ENCODE results near the gene ENTPD8. TPM values are rescaled to one million over a fixed set of nuclear protein-coding genes. Genes with fewer than 3 reads are reported as not detected.

Gene ENTPD8
- total RNA-seq, 2 experiments from 2014 or later = not detected

GRCh38 chr9:137486141-137486490, 45.0 kb upstream of the ENTPD8 start:
- Histone ChIP-seq H3K9me3 (ENCODE audit: control insufficient read depth in 1 of 2, insufficient read depth in 1 of 2, low read length in 2 of 2) (no peaks in the 10 kb centered on the region), H3K36me3 (ENCODE audit: insufficient read depth, low read length) (no peaks in the 10 kb centered on the region), H3K4me1 (ENCODE audit: insufficient read depth, low read length) (no peaks in the 10 kb centered on the region), H3K27ac (ENCODE audit: low read depth in 1 of 2, low read length in 2 of 2) (no peak overlapping the region), H3K27me3 (ENCODE audit: control insufficient read depth in 1 of 2, insufficient read depth in 2 of 2, low read length in 2 of 2) (no peaks in the 10 kb centered on the region), H3K4me3 (ENCODE audit: low read length) (no peak overlapping the region)
- DNase-seq = no peak
- no peak for ATAC-seq (ENCODE audit: poor library complexity)
- CTCF ChIA-PET = no interaction called here
- H3K36me3 Mint-ChIP-seq (ENCODE audit: low read depth) = no peaks in the 10 kb centered on the region
- no peak for TF ChIP-seq CTCF (IDR thresholded peaks at IDR 0.05)
- H3K4me1 Mint-ChIP-seq (ENCODE audit: low read depth) = peaks cover 10% of the 10 kb centered on the region
- H3K4me3 Mint-ChIP-seq = no peak overlapping the region
- no peak overlapping the region for H3K27ac Mint-ChIP-seq
- no peaks in the 10 kb centered on the region for H3K27me3 Mint-ChIP-seq
- POLR2A ChIA-PET = interaction anchor here (0.6 kb wide), 1 partner anchor 1525 kb away, joined by 3 read pairs; the partner anchor contains the start of gene UBAC1
- intact Hi-C loops (cut with DNase I, micrococcal nuclease) = no loop called here
- H3K9me3 Mint-ChIP-seq = no peaks in the 10 kb centered on the region

DNA sequence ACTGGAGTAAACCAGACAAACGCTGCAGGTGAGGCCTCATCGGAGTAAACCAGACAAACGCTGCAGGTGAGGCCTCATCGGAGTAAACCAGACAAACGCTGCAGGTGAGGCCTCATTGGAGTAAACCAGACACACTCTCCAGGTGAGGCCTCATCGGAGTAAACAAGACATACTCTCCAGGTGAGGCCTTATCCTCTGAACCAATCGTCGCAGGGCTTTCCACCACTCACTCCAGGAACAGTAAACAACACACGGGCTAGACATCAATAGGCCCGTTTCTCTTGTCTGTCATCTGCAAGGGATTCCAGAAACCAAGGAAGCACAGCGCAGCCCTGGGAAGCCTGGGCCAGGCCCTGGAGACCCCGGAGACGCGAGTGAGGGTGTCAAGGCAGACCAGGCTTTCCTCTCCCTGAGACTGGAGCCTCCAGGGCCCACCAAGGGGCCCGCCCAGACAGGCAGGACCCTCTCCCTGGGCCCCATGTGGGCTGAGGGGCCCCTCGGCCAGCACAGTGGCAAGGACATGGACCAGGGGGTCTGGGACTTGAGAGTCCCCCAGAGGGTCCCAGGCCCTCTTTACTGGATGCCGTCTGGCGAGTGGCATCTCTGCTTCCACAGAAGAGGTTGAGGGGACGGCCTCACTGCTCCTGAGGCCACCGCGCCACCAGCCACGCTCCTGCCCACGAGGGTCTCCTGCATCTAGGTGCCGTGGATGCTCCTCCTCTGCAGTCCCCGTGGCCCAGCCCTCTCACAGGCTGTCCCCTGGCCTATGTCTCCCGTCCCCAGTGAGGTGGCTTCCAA, 44.4 kb upstream of the ENTPD8 start:
- no peaks in the 10 kb centered on the region for H3K9me3 ChIP-seq (ENCODE audit: control insufficient read depth in 1 of 2, insufficient read depth in 1 of 2, low read length in 2 of 2)
- intact Hi-C loops (cut with DNase I, micrococcal nuclease) = no loop called here
- ATAC-seq (ENCODE audit: poor library complexity) (no peak), DNase-seq (no peak)
- POLR2A ChIA-PET = no interaction called here
- H3K27ac Mint-ChIP-seq = no peak overlapping the region
- no peak for TF ChIP-seq CTCF (IDR thresholded peaks at IDR 0.05)
- no peak overlapping the region for H3K27ac ChIP-seq (ENCODE audit: low read depth in 1 of 2, low read length in 2 of 2)
- CTCF ChIA-PET = no interaction called here
- no peak overlapping the region for H3K4me3 ChIP-seq (ENCODE audit: low read length)
- no peaks in the 10 kb centered on the region for H3K9me3 Mint-ChIP-seq
- H3K36me3 Mint-ChIP-seq (ENCODE audit: low read depth) = no peaks in the 10 kb centered on the region
- H3K27me3 ChIP-seq (ENCODE audit: control insufficient read depth in 1 of 2, insufficient read depth in 2 of 2, low read length in 2 of 2) = no peaks in the 10 kb centered on the region
- H3K27me3 Mint-ChIP-seq = no peaks in the 10 kb centered on the region
- H3K36me3 ChIP-seq (ENCODE audit: insufficient read depth, low read length) = no peaks in the 10 kb centered on the region
- no peak overlapping the region for H3K4me3 Mint-ChIP-seq
- peaks cover 10% of the 10 kb centered on the region for H3K4me1 Mint-ChIP-seq (ENCODE audit: low read depth)
- no peaks in the 10 kb centered on the region for H3K4me1 ChIP-seq (ENCODE audit: insufficient read depth, low read length)

DNA sequence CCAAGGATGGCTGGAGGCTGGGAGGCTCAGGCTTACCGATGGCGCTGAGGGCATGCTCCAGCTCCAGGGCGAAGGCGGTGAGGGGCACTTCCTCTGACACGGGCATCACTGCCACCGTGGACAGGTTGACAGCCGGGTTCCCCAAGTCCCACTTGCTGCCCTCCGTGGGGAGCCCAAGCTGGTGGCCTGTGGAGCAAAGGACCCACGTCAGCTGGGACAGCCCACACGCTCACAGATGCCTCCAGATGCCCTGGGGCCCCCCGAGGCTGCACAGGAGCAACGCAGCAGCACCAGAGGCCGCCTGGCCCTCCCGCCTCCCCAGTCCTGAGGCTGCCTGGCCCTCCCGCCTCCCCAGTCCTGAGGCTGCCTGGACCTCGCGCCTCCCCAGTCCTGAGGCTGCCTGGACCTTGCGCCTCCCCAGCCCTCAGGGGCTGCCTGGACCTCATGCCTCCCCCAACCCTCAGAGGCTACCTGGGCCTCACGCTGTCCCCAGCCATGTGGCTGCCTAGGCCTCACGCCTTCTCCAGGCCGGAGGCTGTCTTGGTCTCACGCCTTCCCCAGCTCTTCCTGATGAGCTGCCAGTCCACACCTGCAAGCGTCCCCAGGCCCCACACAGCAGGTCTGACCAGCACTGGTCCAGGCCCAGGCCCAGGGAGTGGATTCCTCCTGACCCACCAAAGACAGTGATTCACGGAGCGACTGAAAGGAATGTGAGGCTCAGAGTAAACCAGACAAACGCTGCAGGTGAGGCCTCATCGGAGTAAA, 43.6 kb upstream of the ENTPD8 start:
- no peaks in the 10 kb centered on the region for H3K27me3 ChIP-seq (ENCODE audit: control insufficient read depth in 1 of 2, insufficient read depth in 2 of 2, low read length in 2 of 2)
- Mint-ChIP-seq H3K27me3 (no peaks in the 10 kb centered on the region), H3K27ac (no peak overlapping the region), H3K4me1 (ENCODE audit: low read depth) (peaks cover 6% of the 10 kb centered on the region), H3K9me3 (no peaks in the 10 kb centered on the region), H3K4me3 (no peak overlapping the region), H3K36me3 (ENCODE audit: low read depth) (no peaks in the 10 kb centered on the region)
- no peaks in the 10 kb centered on the region for H3K9me3 ChIP-seq (ENCODE audit: control insufficient read depth in 1 of 2, insufficient read depth in 1 of 2, low read length in 2 of 2)
- H3K36me3 ChIP-seq (ENCODE audit: insufficient read depth, low read length) = no peaks in the 10 kb centered on the region
- H3K4me3 ChIP-seq (ENCODE audit: low read length) = no peak overlapping the region
- DNase-seq (no peak), ATAC-seq (ENCODE audit: poor library complexity) (no peak)
- no peak overlapping the region for H3K27ac ChIP-seq (ENCODE audit: low read depth in 1 of 2, low read length in 2 of 2)
- no peak for TF ChIP-seq CTCF (IDR thresholded peaks at IDR 0.05)
- intact Hi-C loops (cut with DNase I, micrococcal nuclease) = no loop called here
- CTCF ChIA-PET = no interaction called here
- H3K4me1 ChIP-seq (ENCODE audit: insufficient read depth, low read length) = no peaks in the 10 kb centered on the region
- POLR2A ChIA-PET = no interaction called here

Data from CD4-positive, alpha-beta T cell (primary cell).